BLaER1 treated with 17β-estradiol and CSF1 and Interleukin-3, amounts not matched to agents 10 nM and 100 nM (cell line): ENCODE data around the gene MYH11.
A peak's percentile ranks its signal among the peaks of the same experiment; 100 is the strongest.

Experiments used
- H3K27ac ChIP-seq, 11 experiments: shearing (Covaris generic); formaldehyde crosslinking; 2 replicates each; pipeline ENCODE4 v1.8.1; 2022
- H3K27me3 ChIP-seq, 11 experiments: shearing (Covaris generic); formaldehyde crosslinking; 2 replicates each; pipeline ENCODE4 v1.8.1; 2022
- H3K36me3 ChIP-seq, 11 experiments: shearing (Covaris generic); formaldehyde crosslinking; 2 replicates each; pipeline ENCODE4 v1.8.1; 2022
- H3K4me1 ChIP-seq, 10 experiments: shearing (Covaris generic); formaldehyde crosslinking; 2 replicates each; pipeline ENCODE4 v1.8.1; 2022
- H3K4me2 ChIP-seq, 11 experiments: shearing (Covaris generic); formaldehyde crosslinking; 2 replicates each; pipeline ENCODE4 v1.8.1; 2022
- H3K4me3 ChIP-seq, 10 experiments: shearing (Covaris generic); formaldehyde crosslinking; 2 replicates each; pipeline ENCODE4 v1.8.1; 2022
- H3K9ac ChIP-seq, 11 experiments: shearing (Covaris generic); formaldehyde crosslinking; 2 replicates each; pipeline ENCODE4 v1.8.1; 2022
- H3K9me3 ChIP-seq, 11 experiments: shearing (Covaris generic); formaldehyde crosslinking; replicated peaks in 1 of 11; 2 replicates each; pipeline ENCODE4 v1.8.1; 2022
- H4K20me1 ChIP-seq, 11 experiments: shearing (Covaris generic); formaldehyde crosslinking; 2 replicates each; pipeline ENCODE4 v1.8.1; 2022
- Cebpa-rat ChIP-seq, 11 experiments: shearing (Covaris generic); IDR thresholded peaks; 2 replicates each; pipeline ENCODE4 v1.8.1; 2022

The MYH11 gene

GRCh38 chr16:15715221-15715620 lies 141.6 kb downstream of the MYH11 start:
- Histone ChIP-seq H3K9ac (no peak overlapping the region), H3K27me3 (no peaks in the 10 kb centered on the region), H4K20me1 (peaks cover 0 to 100% (median 96%) of the 10 kb centered on the region in 11 experiments; a peak in 20 of 22 replicates), H3K4me3 (no peak overlapping the region), H3K4me1 (peaks cover 0 to 27% (median 15%) of the 10 kb centered on the region in 10 experiments; a peak in 13 of 20 replicates), H3K4me2 (no peak overlapping the region), H3K36me3 (peaks cover 41 to 100% (median 77%) of the 10 kb centered on the region in 11 experiments), H3K27ac (no peak overlapping the region), H3K9me3 (no peaks in the 10 kb centered on the region)
- no peak for TF ChIP-seq Cebpa-rat (IDR thresholded peaks at IDR 0.05)

- Histone ChIP-seq H3K9ac (no peak overlapping the region), H3K9me3 (no peaks in the 10 kb centered on the region)
- no peak for TF ChIP-seq Cebpa-rat (IDR thresholded peaks at IDR 0.05)
Measured at GRCh38 chr16:15714393-15715172, 142.2 kb downstream of the MYH11 start.

GRCh38 chr16:15708997-15709396 lies 147.8 kb downstream of the MYH11 start:
- H4K20me1 ChIP-seq = peaks cover 0 to 96% (median 75%) of the 10 kb centered on the region in 11 experiments; a peak in 20 of 22 replicates
- peaks cover 11 to 31% (median 21%) of the 10 kb centered on the region in 10 experiments for H3K4me1 ChIP-seq
- peaks cover 46 to 100% (median 69%) of the 10 kb centered on the region in 11 experiments for H3K36me3 ChIP-seq

More at GRCh38 chr16:15714393-15715172, 142.2 kb downstream of the MYH11 start:
- H4K20me1 ChIP-seq = peaks cover 0 to 100% (median 96%) of the 10 kb centered on the region in 11 experiments; a peak in 20 of 22 replicates
- H3K36me3 ChIP-seq = peaks cover 39 to 100% (median 76%) of the 10 kb centered on the region in 11 experiments
- H3K4me3 ChIP-seq = no peak overlapping the region
- peaks cover 0 to 21% (median 12%) of the 10 kb centered on the region in 10 experiments; a peak in 13 of 20 replicates for H3K4me1 ChIP-seq
- no peaks in the 10 kb centered on the region for H3K27me3 ChIP-seq
- H3K27ac ChIP-seq = no peak overlapping the region
- no peak overlapping the region for H3K4me2 ChIP-seq

GRCh38 chr16:15708096-15708495 lies 148.7 kb downstream of the MYH11 start:
- H3K27me3 ChIP-seq = no peaks in the 10 kb centered on the region
- no peak overlapping the region for H3K9ac ChIP-seq
- no peaks in the 10 kb centered on the region for H3K9me3 ChIP-seq
- H3K27ac ChIP-seq = no peak overlapping the region
- no peak overlapping the region for H3K4me2 ChIP-seq
- H3K4me1 ChIP-seq = peaks cover 13 to 34% (median 27%) of the 10 kb centered on the region in 10 experiments
- H3K4me3 ChIP-seq = no peak overlapping the region
- TF ChIP-seq Cebpa-rat (IDR thresholded peaks at IDR 0.05) = no peak
- peaks cover 0 to 96% (median 73%) of the 10 kb centered on the region in 11 experiments; a peak in 19 of 22 replicates for H4K20me1 ChIP-seq
- H3K36me3 ChIP-seq = peaks cover 53 to 100% (median 71%) of the 10 kb centered on the region in 11 experiments

More at GRCh38 chr16:15708997-15709396, 147.8 kb downstream of the MYH11 start:
- Histone ChIP-seq H3K27me3 (no peaks in the 10 kb centered on the region), H3K27ac (no peak overlapping the region), H3K9me3 (no peaks in the 10 kb centered on the region), H3K4me2 (no peak overlapping the region), H3K4me3 (no peak overlapping the region), H3K9ac (no peak overlapping the region)
- no peak for TF ChIP-seq Cebpa-rat (IDR thresholded peaks at IDR 0.05)

- Histone ChIP-seq H3K4me2 (no peak overlapping the region), H3K36me3 (peaks cover 61 to 100% (median 78%) of the 10 kb centered on the region in 11 experiments), H3K4me1 (peaks cover 13 to 36% (median 27%) of the 10 kb centered on the region in 10 experiments), H3K9ac (no peak overlapping the region), H3K27ac (no peak overlapping the region), H3K4me3 (no peak overlapping the region), H3K9me3 (no peaks in the 10 kb centered on the region), H3K27me3 (no peaks in the 10 kb centered on the region), H4K20me1 (peaks cover 0 to 96% (median 72%) of the 10 kb centered on the region in 11 experiments; a peak in 19 of 22 replicates)
- TF ChIP-seq Cebpa-rat (IDR thresholded peaks at IDR 0.05) = no peak
Measured at GRCh38 chr16:15707332-15707731, 149.5 kb downstream of the MYH11 start.

GRCh38 chr16:15705064-15705565 lies 151.7 kb downstream of the MYH11 start:
- Histone ChIP-seq H3K4me2 (peak overlapping the region; percentile 33 to 70 (median 59); a peak in 20 of 22 replicates), H3K9ac (peak overlapping the region in 5 of 11 experiments; percentile 8 to 36 (median 24); a peak in 5 of 22 replicates), H3K27me3 (no peaks in the 10 kb centered on the region), H4K20me1 (peaks cover 0 to 97% (median 63%) of the 10 kb centered on the region in 11 experiments; a peak in 18 of 22 replicates), H3K36me3 (peaks cover 75 to 100% (median 98%) of the 10 kb centered on the region in 11 experiments), H3K9me3 (no peaks in the 10 kb centered on the region), H3K4me3 (no peak overlapping the region), H3K27ac (0 out of 22 replicates have a peak overlapping the region, but pooled peaks of 1 of the 11 experiments have one; percentile 2), H3K4me1 (peaks cover 13 to 38% (median 29%) of the 10 kb centered on the region in 10 experiments)
- no peak for TF ChIP-seq Cebpa-rat (IDR thresholded peaks at IDR 0.05)

- Histone ChIP-seq H3K27me3 (no peaks in the 10 kb centered on the region), H3K27ac (no peak overlapping the region), H4K20me1 (peaks cover 0 to 97% (median 63%) of the 10 kb centered on the region in 11 experiments; a peak in 18 of 22 replicates), H3K4me2 (peak overlapping the region; percentile 33 to 70 (median 59); a peak in 20 of 22 replicates), H3K9me3 (no peaks in the 10 kb centered on the region), H3K9ac (peak overlapping the region in 3 of 11 experiments; percentile 11 to 36 (median 28); a peak in 1 of 22 replicates), H3K36me3 (peaks cover 76 to 100% (median 98%) of the 10 kb centered on the region in 11 experiments), H3K4me3 (no peak overlapping the region), H3K4me1 (peaks cover 13 to 38% (median 29%) of the 10 kb centered on the region in 10 experiments)
- TF ChIP-seq Cebpa-rat (IDR thresholded peaks at IDR 0.05) = no peak
Measured at GRCh38 chr16:15704545-15704987, 152.3 kb downstream of the MYH11 start.

- H3K27me3 ChIP-seq = no peaks in the 10 kb centered on the region
- no peak overlapping the region for H3K4me3 ChIP-seq
- no peaks in the 10 kb centered on the region for H3K9me3 ChIP-seq
- H3K27ac ChIP-seq = peak overlapping the region in 9 of 11 experiments; percentile 1 to 43 (median 14); a peak in 14 of 22 replicates
- H3K4me2 ChIP-seq = peak overlapping the region in 1 of 11 experiments; percentile 12; a peak in 2 of 22 replicates
- peaks cover 79 to 100% (median 99%) of the 10 kb centered on the region in 11 experiments for H3K36me3 ChIP-seq
- H3K9ac ChIP-seq = peak overlapping the region in 3 of 11 experiments; percentile 11 to 22 (median 16); a peak in 2 of 22 replicates
- no peak for TF ChIP-seq Cebpa-rat (IDR thresholded peaks at IDR 0.05)
- H3K4me1 ChIP-seq = peaks cover 13 to 38% (median 29%) of the 10 kb centered on the region in 10 experiments
- peaks cover 0 to 97% (median 64%) of the 10 kb centered on the region in 11 experiments; a peak in 18 of 22 replicates for H4K20me1 ChIP-seq
Measured at GRCh38 chr16:15703029-15703736, 153.6 kb downstream of the MYH11 start.
